H1 (cell line): ENCODE measurements around the gene SLC34A1. TPM values are rescaled to one million over a fixed set of nuclear protein-coding genes. Genes with fewer than 3 reads are reported as not detected.

ENCODE experiments used
- CTCF ChIA-PET: fragments of 300-600 bp; sonication (Branson Sonifier 250); formaldehyde crosslinking; loops from one replicate; lab custom pipeline; 2021; ENCODE audit not compliant: partially characterized antibody; lab: Charles Lee
- POLR2A ChIA-PET: fragments of 300-600 bp; sonication (Branson Sonifier 250); formaldehyde crosslinking; loops from one replicate; lab custom pipeline; 2021; ENCODE audit warnings: inconsistent platforms; ENCODE audit not compliant: partially characterized antibody; lab: Charles Lee
- DNase-seq, 2 experiments: peaks; one replicate each; pipeline versions ENCODE4 v3.0.0 to v3.0.0-alpha.2; 2010 to 2022; ENCODE audit warnings: low spot score in 2 of 2, low read depth in 1 of 2, mixed read lengths in 1 of 2
- FAIRE-seq: peaks from 2 replicates; lab custom pipeline; 2011; peaks lifted over from hg19 to GRCh38; lab: Jason Lieb, UNC
- H2AFZ ChIP-seq: 2 replicates; pipeline ENCODE4 v1.8.1; 2012; ENCODE audit warnings: low read length, inconsistent platforms
- H2AK5ac ChIP-seq: 2 replicates; pipeline ENCODE4 v1.6.1; 2013; ENCODE audit warnings: low read depth, low read length
- H2BK120ac ChIP-seq: replicated peaks from 2 replicates; pipeline ENCODE3; 2013; ENCODE audit warnings: low read depth, low read length, inconsistent platforms
- H2BK12ac ChIP-seq: 2 replicates; pipeline ENCODE4 v1.6.1; 2013; ENCODE audit warnings: low read depth, low read length
- H2BK15ac ChIP-seq: 2 replicates; pipeline ENCODE4 v1.6.1; 2013; ENCODE audit warnings: low read length
- H2BK20ac ChIP-seq: 2 replicates; pipeline ENCODE4 v1.6.1; 2013; ENCODE audit warnings: low read length
- H2BK5ac ChIP-seq: 2 replicates; pipeline ENCODE4 v1.6.1; 2013; ENCODE audit warnings: low read depth, low read length
- H3K14ac ChIP-seq: 2 replicates; pipeline ENCODE4 v1.6.1; 2013; ENCODE audit warnings: inconsistent platforms; ENCODE audit not compliant: insufficient read length
- H3K18ac ChIP-seq: 2 replicates; pipeline ENCODE4 v1.6.1; 2013; ENCODE audit warnings: low read length; ENCODE audit errors: extremely low read depth
- H3K23ac ChIP-seq: 2 replicates; pipeline ENCODE4 v1.6.1; 2013; ENCODE audit warnings: inconsistent platforms; ENCODE audit not compliant: insufficient read length
- H3K23me2 ChIP-seq: 2 replicates; pipeline ENCODE4 v1.6.1; 2013; ENCODE audit warnings: low read depth, low read length
- H3K27ac ChIP-seq: 2 replicates; pipeline ENCODE4 v1.6.1; 2011; ENCODE audit warnings: low read depth, low read length, inconsistent platforms
- H3K27me3 ChIP-seq, 4 experiments: replicated peaks in 1 of 4; 1 replicate in 1 of 4; 2 replicates in 3 of 4; pipeline versions ENCODE4 v1.6.1 to v1.8.1; 2011 to 2013; ENCODE audit warnings: low read length in 3 of 4, mild to moderate bottlenecking in 3 of 4, inconsistent platforms in 2 of 4, mixed read lengths in 2 of 4, moderate library complexity in 1 of 4; ENCODE audit not compliant: control insufficient read depth in 3 of 4, insufficient read depth in 3 of 4; ENCODE audit errors: extremely low read depth in 1 of 4
- H3K36me3 ChIP-seq, 4 experiments: 2 replicates each; pipeline versions ENCODE4 v1.6.1 to v1.8.1; 2011 to 2013; ENCODE audit warnings: mild to moderate bottlenecking in 4 of 4, low read length in 3 of 4, moderate library complexity in 2 of 4, control low read depth in 1 of 4, inconsistent platforms in 1 of 4; ENCODE audit not compliant: insufficient read depth in 4 of 4, control insufficient read depth in 2 of 4
- H3K4ac ChIP-seq: replicated peaks from 2 replicates; pipeline ENCODE3; 2013; ENCODE audit warnings: low read length, low read depth, mixed read lengths, inconsistent platforms; ENCODE audit not compliant: insufficient read length
- H3K4me1 ChIP-seq, 4 experiments: replicated peaks in 1 of 4; 1 replicate in 1 of 4; 2 replicates in 3 of 4; pipeline versions ENCODE4 v1.6.1 to v1.8.1; 2011 to 2013; ENCODE audit warnings: low read length in 3 of 4, inconsistent platforms in 2 of 4, mixed read lengths in 1 of 4; ENCODE audit not compliant: insufficient read depth in 4 of 4, control insufficient read depth in 3 of 4
- H3K4me2 ChIP-seq, 2 experiments: 2 replicates each; pipeline versions ENCODE4 v1.6.1 to v1.8.1; 2011 to 2013; ENCODE audit warnings: low read depth in 2 of 2, low read length in 2 of 2, control low read depth in 1 of 2, inconsistent platforms in 1 of 2, mild to moderate bottlenecking in 1 of 2; ENCODE audit not compliant: insufficient read depth in 1 of 2
- H3K4me3 ChIP-seq, 4 experiments: fragments of 200-600, 300-600 bp in 1 of 4; sonication (generic), shearing (Covaris generic), sonication (Bioruptor Twin) in 1 of 4; 2 replicates each; pipeline versions ENCODE4 v1.5.1 to v1.8.1; 2011 to 2016; ENCODE audit warnings: low read length in 4 of 4, low read depth in 3 of 4, control low read depth in 2 of 4, inconsistent platforms in 2 of 4, mild to moderate bottlenecking in 2 of 4, mixed read lengths in 1 of 4, moderate library complexity in 1 of 4; ENCODE audit not compliant: insufficient read depth in 2 of 4; ENCODE audit errors: extremely low read depth in 1 of 4
- H3K56ac ChIP-seq: replicated peaks from 2 replicates; pipeline ENCODE3; 2013; ENCODE audit warnings: low read depth, mild to moderate bottlenecking, mixed read lengths, low read length, inconsistent platforms; ENCODE audit not compliant: insufficient read length
- H3K79me1 ChIP-seq: 2 replicates; pipeline ENCODE4 v1.6.1; 2013; ENCODE audit warnings: low read depth, low read length, control low read depth
- H3K79me2 ChIP-seq, 2 experiments: 2 replicates each; pipeline versions ENCODE4 v1.6.1 to v1.8.1; 2012 to 2013; ENCODE audit warnings: low read length in 2 of 2, mild to moderate bottlenecking in 2 of 2, inconsistent platforms in 1 of 2; ENCODE audit not compliant: insufficient read depth in 2 of 2, control insufficient read depth in 1 of 2
- H3K9ac ChIP-seq, 4 experiments: replicated peaks in 1 of 4; 1 replicate in 1 of 4; 2 replicates in 3 of 4; pipeline versions ENCODE4 v1.6.1 to v1.8.1; 2011 to 2013; ENCODE audit warnings: low read depth in 3 of 4, low read length in 3 of 4, control low read depth in 2 of 4, mild to moderate bottlenecking in 2 of 4, moderate library complexity in 2 of 4, inconsistent platforms in 1 of 4; ENCODE audit errors: extremely low read depth in 1 of 4
- H3K9me3 ChIP-seq, 2 experiments: 2 replicates each; pipeline versions ENCODE4 v1.6.1 to v1.8.1; 2012 to 2013; ENCODE audit warnings: mild to moderate bottlenecking in 2 of 2, moderate library complexity in 2 of 2, control low read depth in 1 of 2, inconsistent platforms in 1 of 2, low read depth in 1 of 2, low read length in 1 of 2, mixed read lengths in 1 of 2; ENCODE audit not compliant: insufficient read depth in 2 of 2
- H4K20me1 ChIP-seq, 2 experiments: replicated peaks in 1 of 2; 2 replicates each; pipeline versions ENCODE3 to v1.8.1; 2011 to 2013; ENCODE audit warnings: inconsistent platforms in 2 of 2, low read length in 2 of 2, mild to moderate bottlenecking in 1 of 2; ENCODE audit not compliant: insufficient read depth in 2 of 2, control insufficient read depth in 1 of 2
- H4K5ac ChIP-seq: 2 replicates; pipeline ENCODE4 v1.6.1; 2013; ENCODE audit warnings: low read length, low read depth, mixed read lengths, inconsistent platforms; ENCODE audit not compliant: insufficient read length
- H4K8ac ChIP-seq: 2 replicates; pipeline ENCODE4 v1.8.0; 2013; ENCODE audit warnings: mild to moderate bottlenecking, moderate library complexity, low read length, inconsistent platforms; ENCODE audit not compliant: insufficient read depth; ENCODE audit errors: extremely low read depth
- H4K91ac ChIP-seq: replicated peaks from 2 replicates; pipeline ENCODE3; 2013; ENCODE audit warnings: low read length, mixed read lengths, inconsistent platforms; ENCODE audit not compliant: insufficient read length
- ASH2L ChIP-seq: fragments of 200-600, 300-600 bp; sonication (generic); IDR thresholded peaks from one replicate; pipeline ENCODE4 v1.7.1; 2017; ENCODE audit warnings: low read length
- CBX8 ChIP-seq: fragments of 300-800, 300-1000 bp; sonication (generic); IDR thresholded peaks from 2 replicates; pipeline ENCODE4 v1.7.1; 2016; ENCODE audit warnings: low read depth, low read length, borderline replicate concordance
- CHD1 ChIP-seq: IDR thresholded peaks from 2 replicates; pipeline ENCODE4 v1.6.1; 2012; ENCODE audit warnings: low read depth, low read length, improper control_type of control experiment
- FOSL1 ChIP-seq: IDR thresholded peaks from 2 replicates; pipeline ENCODE4 v1.6.1; 2011; ENCODE audit warnings: mild to moderate bottlenecking, low read depth, low read length, moderate library complexity; ENCODE audit not compliant: insufficient read depth
- GABPA ChIP-seq: IDR thresholded peaks from 2 replicates; pipeline ENCODE4 v1.6.1; 2011; ENCODE audit warnings: mild to moderate bottlenecking, low read length, moderate library complexity, borderline replicate concordance; ENCODE audit not compliant: insufficient read depth
- PHF8 ChIP-seq: fragments of 200-600 bp; sonication (generic); conservative IDR thresholded peaks from 2 replicates; pipeline ENCODE4 v1.7.1; 2012; ENCODE audit warnings: low read depth, mild to moderate bottlenecking, inconsistent platforms, low read length, moderate library complexity
- POLR2A ChIP-seq, 2 experiments: IDR thresholded peaks; 1 replicate in 1 of 2; 2 replicates in 1 of 2; pipeline ENCODE4 v1.6.1; 2011; ENCODE audit warnings: low read depth in 2 of 2, low read length in 2 of 2, mild to moderate bottlenecking in 2 of 2; ENCODE audit errors: control extremely low read depth in 1 of 2
- SIN3A ChIP-seq, 2 experiments: IDR thresholded peaks in 1 of 2; conservative IDR thresholded peaks in 1 of 2; 2 replicates each; pipeline ENCODE4 v1.6.1; 2011 to 2012; ENCODE audit warnings: low read length in 2 of 2, improper control_type of control experiment in 1 of 2, low read depth in 1 of 2, mild to moderate bottlenecking in 1 of 2
- SIRT6 ChIP-seq: IDR thresholded peaks from one replicate; pipeline ENCODE4 v1.7.1; 2012; ENCODE audit warnings: low read length, inconsistent platforms
- TAF1 ChIP-seq: IDR thresholded peaks from 2 replicates; pipeline ENCODE4 v1.6.1; 2011; ENCODE audit warnings: mild to moderate bottlenecking, low read depth, low read length
- WGBS, 2 experiments: shearing (Covaris generic) in 1 of 2; methylation state at CpG; one replicate each; pipeline versions ENCODE4 v1.1.6 to v1.1.7; 2013 to 2015; ENCODE audit warnings: low lambda C conversion rate in 2 of 2, mixed read lengths in 2 of 2, inconsistent platforms in 1 of 2, low coverage in 1 of 2, missing lambda C conversion rate in 1 of 2; ENCODE audit not compliant: insufficient replicate concordance in 2 of 2, insufficient coverage in 1 of 2, insufficient read length in 1 of 2; ENCODE audit errors: extremely low coverage in 1 of 2, missing lambda C conversion rate in 1 of 2; 5-methylcytosine and 5-hydroxymethylcytosine counted together
- polyA plus RNA-seq, 7 experiments: library from polyadenylated mRNA; depleted of rRNA in 3 of 7; stranded (reverse) in 5 of 7; unstranded in 2 of 7; fragments of >200 nt in 5 of 7; fragments of 200-250 nt in 2 of 7; gene quantifications; 1 replicate in 5 of 7; 2 replicates in 1 of 7; 4 replicates in 1 of 7; pipeline versions ENCODE4 v1.2.1 to v1.2.3, GENCODE V29; 2011 to 2013; ENCODE audit warnings: missing spikeins in 2 of 7, mixed read lengths in 2 of 7
- total RNA-seq: library from RNA; stranded (reverse); fragmentation: NEBNext Ultra II Directional; extraction: Animal tissue kit (Norgen Biotek cat#: 25700); gene quantifications from 2 replicates; pipeline ENCODE4 v1.2.1, GENCODE V29; 2021

Gene SLC34A1
- total and polyA plus RNA-seq, 2 of the 8 experiments (the other 6 are each of a cell fraction or from before 2014, with no cell fraction given), result not detected

- Histone ChIP-seq H3K23me2 (peaks cover 16% of the 10 kb centered on the region; the same call in 1 of the 2 replicates), H4K20me1 (no peaks in the 10 kb centered on the region), H3K4me3 (peak overlapping the region; percentile 43 to 69 (median 48)), H4K5ac (peak overlapping the region; percentile 98), H2BK12ac (peak overlapping the region; percentile 87; the same call in 1 of the 2 replicates), H2BK20ac (no peak overlapping the region), H2BK120ac (no peak overlapping the region), H3K14ac (no peak overlapping the region), H2BK5ac (peak overlapping the region; percentile 96; the same call in 1 of the 2 replicates), H2AK5ac (no peak overlapping the region), H3K56ac (no peak overlapping the region), H3K4ac (no peak overlapping the region), H3K23ac (no peak overlapping the region), H3K9me3 (no peaks in the 10 kb centered on the region), H3K18ac (peak overlapping the region; percentile 93), H3K36me3 (no peaks in the 10 kb centered on the region), H3K4me1 (peaks cover 2 to 27% (median 22%) of the 10 kb centered on the region in 4 experiments), H3K4me2 (peak overlapping the region; percentile 70 to 80), H3K27ac (no peak overlapping the region), H3K9ac (no peak overlapping the region; a peak in 1 of 7 replicates), H3K27me3 (peaks cover 0 to 11% (median 9%) of the 10 kb centered on the region in 4 experiments; a peak in 4 of 7 replicates), H3K79me1 (no peaks in the 10 kb centered on the region), H4K91ac (peak overlapping the region; percentile 98), H4K8ac (peak overlapping the region; percentile 98), H3K79me2 (no peaks in the 10 kb centered on the region), H2BK15ac (peak overlapping the region; percentile 1; the same call in 1 of the 2 replicates), H2AFZ (peak overlapping the region; percentile 94; the same call in 1 of the 2 replicates)
- DNase-seq (peak in 1 of 2 experiments; percentile 89), FAIRE-seq (no peak)
- 6 to 100% methylated on average over 1 to 34 of the region's 59 CpGs for WGBS, 2 experiments
- CTCF ChIA-PET, result interaction anchor here (0.6 to 15.6 kb wide), 6 partner anchors 7 to 1780 kb away, joined by 3 to 251 read pairs (median 22); partner anchors contain the start of genes LMAN2, MXD3 and RGS14
- POLR2A ChIA-PET, result interaction anchor here (0.8 to 5.9 kb wide), 9 partner anchors 11 to 93 kb away, joined by 3 to 66 read pairs (median 4); partner anchors contain the start of genes LMAN2 and PRR7
- TF ChIP-seq CHD1 (no peak), CBX8 (no peak), POLR2A (IDR thresholded peaks at IDR 0.05; ENCODE audit: control extremely low read depth in 1 of 2, low read depth in 2 of 2, low read length in 2 of 2) (0 out of 3 replicates have a peak, but pooled peaks of 1 of the 2 experiments have one; percentile 16), GABPA (no peak), SIRT6 (no peak), ASH2L (peak; percentile 64), PHF8 (0 out of 2 replicates have a peak, but pooled peaks have one; percentile 36), SIN3A (conservative IDR thresholded peaks at IDR 0.05 in 1 of 2, IDR thresholded peaks at IDR 0.05 in 1 of 2; ENCODE audit: low read depth in 1 of 2, low read length in 2 of 2) (0 out of 4 replicates have a peak, but pooled peaks of 1 of the 2 experiments have one; percentile 11), TAF1 (peak; percentile 31), FOSL1 (no peak)
Measured at GRCh38 chr5:177362610-177363507, 21.4 kb upstream of the SLC34A1 start.
